ENCODE data around the gene PTGS1.
A peak's percentile ranks its signal among the peaks of the same experiment; 100 is the strongest.
"Not testable (repeated sequence)": the region's sequence is repeated elsewhere in the genome, so short reads cannot be mapped to it uniquely, and the experiment has no call there.

Gene PTGS1

DNA sequence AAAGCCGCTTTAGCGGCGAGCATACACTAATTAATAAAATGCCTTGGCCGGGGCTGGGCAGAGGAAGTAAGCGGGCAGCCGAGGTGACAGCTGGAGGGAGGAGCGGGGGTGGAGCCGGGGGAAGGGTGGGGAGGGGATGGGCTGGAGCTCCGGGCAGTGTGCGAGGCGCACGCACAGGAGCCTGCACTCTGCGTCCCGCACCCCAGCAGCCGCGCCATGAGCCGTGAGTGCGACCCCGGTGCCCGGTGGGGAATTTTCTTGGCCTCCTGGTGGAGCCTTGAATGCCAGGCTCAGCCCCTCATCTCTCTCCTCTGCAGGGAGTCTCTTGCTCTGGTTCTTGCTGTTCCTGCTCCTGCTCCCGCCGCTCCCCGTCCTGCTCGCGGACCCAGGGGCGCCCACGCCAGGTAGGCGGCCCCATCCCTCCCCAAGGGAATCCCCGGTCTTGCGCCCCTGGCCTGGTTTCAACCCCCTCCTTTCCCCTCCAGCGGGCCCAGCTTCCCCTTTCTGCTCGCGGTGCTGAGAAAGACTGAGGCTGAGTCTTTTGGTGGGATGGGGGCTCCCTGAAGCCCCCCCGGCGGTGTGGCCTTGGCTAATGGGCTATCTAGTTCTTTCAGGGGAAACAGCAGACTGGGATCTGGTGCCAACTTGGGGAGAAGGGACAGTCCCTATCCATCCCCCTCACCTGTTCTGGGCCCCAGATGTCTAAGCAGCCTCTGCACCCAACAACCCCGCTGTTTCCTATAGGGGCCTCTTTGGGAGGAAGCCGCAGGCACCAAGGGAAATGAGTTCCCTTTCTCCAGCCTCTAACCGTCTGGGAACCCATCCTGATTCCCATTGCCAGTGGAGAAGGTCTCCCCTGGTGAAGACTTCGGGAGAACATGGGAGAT lies at the start of gene PTGS1:
PTGS1 (plus strand) TSS at position 156 of the 887 bp plus-strand sequence; CDS start at position 217, 61 bp downstream.
- DNase-seq (ENCODE audit: low spot score) = peak; percentile 81

DNA sequence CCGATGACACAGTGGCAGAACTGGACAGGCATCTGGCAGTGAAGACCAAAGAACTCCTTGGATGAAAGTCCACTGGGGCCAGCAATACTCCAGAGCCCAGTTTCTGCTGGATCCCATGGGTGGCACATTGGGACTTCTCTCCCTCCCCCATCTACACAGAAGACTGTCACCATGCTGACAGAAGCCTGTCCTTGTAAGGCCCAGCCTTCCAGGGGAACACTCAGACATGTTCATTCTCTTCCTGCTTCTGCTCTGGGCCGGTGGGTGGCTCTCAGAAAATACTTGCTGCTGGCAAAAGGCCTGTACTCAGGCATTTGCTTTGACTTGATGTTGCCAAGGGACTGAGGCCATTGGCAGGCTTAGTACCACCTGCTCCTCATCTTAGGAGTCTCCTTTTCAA lies 48.3 kb upstream of the PTGS1 start:
- DNase-seq (ENCODE audit: low spot score) = no peak

GRCh38 chr9:122324665-122325064 lies 46.2 kb upstream of the PTGS1 start:
- DNase-seq (ENCODE audit: low spot score) = not testable (repeated sequence)

GRCh38 chr9:122325124-122325523 lies 45.7 kb upstream of the PTGS1 start:
- no peak for DNase-seq (ENCODE audit: low spot score)

DNA sequence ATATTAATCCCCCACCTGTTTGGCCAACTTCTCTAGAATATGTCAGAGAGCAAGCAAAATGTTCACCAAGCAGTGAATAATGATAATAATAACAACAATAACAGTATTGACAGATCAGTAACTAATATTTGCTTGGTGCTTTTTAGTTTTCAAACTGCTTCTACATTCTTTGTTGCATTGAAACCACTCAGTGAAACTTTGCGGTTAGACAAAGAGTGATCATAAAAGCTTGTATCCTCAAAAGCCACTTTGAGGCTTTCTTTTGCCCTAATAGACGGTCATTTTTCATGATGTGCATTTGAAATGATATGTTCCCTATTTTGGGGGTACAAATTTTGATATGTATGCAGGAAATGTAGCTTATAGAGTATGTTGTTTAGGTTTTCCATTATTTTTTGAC lies 43.6 kb upstream of the PTGS1 start:
- no peak for DNase-seq (ENCODE audit: low spot score)

DNA sequence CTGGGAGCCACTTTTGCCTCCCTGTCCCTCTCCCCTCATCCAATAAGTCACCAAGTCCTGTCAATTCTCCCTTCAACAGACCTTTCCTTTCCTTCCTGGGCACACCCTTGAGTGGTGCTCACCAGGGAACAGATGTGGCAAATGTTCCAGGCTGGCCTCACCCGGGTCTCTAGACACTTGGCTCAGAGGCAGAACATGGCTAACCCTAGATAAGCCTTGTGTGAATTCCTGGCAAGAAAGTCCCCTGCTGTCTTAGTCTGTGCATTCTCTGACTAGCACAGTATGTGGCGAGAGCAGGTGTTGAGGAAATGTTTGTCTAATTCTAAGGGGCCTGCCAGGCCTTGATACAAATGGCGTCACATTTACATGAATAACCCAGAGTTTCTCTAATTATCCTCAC lies 41.2 kb upstream of the PTGS1 start:
- DNase-seq (ENCODE audit: low spot score) = no peak

- DNase-seq (ENCODE audit: low spot score) = not testable (repeated sequence)
Observed at GRCh38 chr9:122330466-122330865, 40.4 kb upstream of the PTGS1 start.

DNA sequence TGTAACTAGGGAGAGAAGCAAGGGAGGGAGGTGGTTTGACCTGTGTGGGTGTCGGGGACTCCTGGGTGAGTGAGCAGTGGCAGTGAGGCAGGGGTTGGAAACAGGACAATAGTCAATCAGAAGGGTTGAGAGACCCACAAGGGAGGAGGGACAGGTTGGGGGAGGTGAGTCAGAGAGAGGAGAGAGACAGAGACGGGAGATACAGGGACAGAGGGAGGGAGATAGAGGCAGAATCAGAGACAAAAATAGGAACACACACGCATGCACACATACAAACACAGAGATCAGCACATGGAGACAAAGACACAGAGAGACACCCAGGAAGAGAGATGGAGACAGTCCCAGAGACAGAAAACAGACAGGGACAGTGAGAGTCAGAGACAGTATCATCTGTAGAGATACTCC lies 39.3 kb upstream of the PTGS1 start:
- DNase-seq (ENCODE audit: low spot score) = no peak

DNA sequence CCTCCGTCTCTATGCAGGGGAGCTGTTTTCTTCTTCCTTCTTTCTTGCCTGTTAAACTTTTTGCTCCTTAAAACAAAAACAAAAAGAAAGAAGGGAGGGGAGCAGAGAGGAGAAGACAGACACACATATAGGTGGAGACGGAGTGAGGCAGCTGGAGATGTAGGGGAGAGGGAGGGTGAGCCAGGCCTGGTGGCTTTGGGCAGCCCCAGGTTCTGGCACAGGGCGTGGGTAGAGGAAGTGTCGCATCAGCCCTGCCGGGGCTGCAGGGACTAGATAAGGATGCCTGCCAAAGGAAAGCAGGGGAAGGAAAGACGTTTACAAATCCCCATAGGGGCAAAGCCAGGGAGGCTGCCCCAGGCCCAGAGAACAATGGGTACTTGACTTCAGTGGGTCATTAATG lies 38.7 kb upstream of the PTGS1 start:
- DNase-seq (ENCODE audit: low spot score) = no peak

DNA sequence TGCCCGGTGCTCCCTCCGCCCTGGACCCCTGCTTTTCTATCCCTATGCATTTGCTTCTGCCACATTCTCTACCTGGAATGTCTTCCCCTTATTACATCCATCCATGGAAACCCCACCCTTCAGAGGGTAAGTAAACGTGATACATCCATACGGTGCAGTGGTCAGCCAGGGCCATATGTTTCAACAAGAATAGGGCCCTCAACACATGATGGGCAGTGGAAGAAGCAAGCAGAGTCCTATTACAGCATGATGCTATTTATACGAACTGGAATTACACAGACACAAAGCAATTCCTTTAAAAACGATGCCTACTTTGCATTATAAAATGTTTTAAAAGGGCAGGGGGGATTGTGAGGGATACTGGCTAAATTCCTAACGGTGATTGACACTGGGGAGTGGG lies 38.2 kb upstream of the PTGS1 start:
- no peak for DNase-seq (ENCODE audit: low spot score)

DNA sequence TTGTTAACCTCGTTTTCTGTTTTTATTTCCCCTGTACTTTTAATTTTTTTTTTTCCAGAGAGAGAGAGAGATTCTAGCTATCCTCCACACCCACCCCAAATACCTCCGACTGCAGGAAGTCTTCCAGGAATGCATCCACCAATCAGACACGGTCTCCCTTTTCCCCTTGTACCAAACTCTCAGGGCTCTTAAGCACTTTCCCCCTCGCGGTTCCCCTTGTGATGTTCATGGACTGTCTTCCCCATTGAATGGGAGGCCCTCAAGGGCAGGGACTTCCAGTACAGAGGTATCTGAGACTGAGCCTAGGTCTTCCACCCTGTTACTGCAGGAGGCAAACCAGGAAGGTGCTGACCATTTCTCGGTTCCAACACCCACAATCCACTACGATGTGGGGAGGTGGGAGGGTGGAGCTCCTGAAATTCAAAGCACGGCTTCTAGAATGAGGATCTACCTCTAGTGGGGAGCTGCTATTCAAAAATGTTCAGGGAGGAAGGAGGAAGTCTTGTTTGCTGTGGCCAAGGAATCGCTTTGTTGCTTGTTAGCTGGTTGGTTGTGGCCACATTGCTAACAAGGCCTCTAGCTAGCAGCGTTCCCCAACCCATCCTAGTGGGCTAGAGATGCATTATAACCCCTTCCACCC lies 37.5 kb upstream of the PTGS1 start:
- no peak for DNase-seq (ENCODE audit: low spot score)

DNA sequence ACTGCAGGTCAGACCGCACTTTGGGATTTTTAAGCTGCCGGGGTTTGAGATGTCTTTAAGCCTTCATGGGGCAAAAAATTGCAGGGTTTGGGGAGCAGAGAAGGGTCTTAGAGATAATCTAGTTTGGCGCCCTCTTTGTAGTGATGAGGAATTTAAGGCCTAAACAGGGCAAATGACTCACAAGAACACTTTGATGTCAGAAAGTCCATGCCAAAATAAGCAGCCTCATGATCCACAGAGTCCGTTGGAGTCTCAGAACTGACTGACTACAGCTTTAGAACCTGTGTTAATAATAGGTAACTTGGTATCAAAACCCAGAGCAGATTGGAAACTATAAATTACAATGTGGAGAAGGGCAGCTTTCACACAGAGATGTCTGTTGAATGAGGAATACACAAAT lies 35.9 kb upstream of the PTGS1 start:
- no peak for DNase-seq (ENCODE audit: low spot score)

DNA sequence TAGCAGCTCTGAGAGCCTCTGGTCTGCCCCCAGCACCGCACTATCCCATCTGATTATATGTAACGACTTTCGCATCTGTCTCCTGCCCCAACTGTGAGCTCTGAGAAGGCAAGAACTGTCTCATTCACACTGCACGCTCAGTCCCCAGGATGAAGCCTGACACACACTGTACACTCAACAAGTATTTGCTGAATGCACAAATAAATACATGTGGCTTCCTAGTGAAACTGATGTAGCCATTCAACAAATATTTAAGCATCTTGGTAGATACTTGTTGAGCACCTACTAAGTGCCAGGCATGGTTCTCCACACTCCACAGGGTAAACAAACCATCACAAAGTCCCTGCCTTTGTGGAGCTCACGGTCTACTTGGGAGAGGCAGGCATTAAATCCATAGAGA lies 34.6 kb upstream of the PTGS1 start:
- DNase-seq (ENCODE audit: low spot score) = no peak

DNA sequence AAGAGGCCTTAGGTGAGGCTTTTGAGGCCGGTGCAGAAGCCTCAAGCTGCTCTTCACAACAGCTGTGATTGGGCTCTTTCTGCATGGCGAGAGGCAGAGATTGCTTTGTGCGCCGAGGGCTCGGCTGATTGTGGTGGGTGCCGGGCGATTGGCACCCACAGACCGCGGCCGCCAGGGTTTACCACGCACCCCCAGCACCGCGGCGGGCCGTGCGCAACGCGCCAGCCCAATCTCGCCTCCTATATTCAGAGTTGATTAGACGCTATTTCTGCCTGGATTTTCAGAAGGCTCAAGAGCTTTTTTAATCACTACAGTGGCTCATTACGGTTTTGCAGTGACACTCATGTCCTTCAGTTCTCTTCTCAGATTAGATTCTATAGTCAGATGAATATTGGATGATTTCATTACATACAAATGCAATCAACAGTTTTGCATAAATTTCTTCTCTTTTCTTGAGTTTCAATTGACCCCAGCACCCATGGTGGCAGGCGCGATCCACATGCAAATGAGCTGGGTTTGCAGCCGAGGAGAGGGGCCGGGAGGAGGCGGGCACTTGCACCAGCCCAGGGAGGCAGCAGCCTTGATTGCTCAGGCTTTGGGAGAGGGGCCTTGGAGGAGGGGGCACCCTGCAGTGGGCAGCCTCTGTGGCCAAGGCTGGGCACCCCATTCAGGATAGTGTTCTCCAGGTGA lies 33.8 kb upstream of the PTGS1 start:
- no peak for DNase-seq (ENCODE audit: low spot score)

GRCh38 chr9:122337556-122337929 lies 33.3 kb upstream of the PTGS1 start:
- no peak for DNase-seq (ENCODE audit: low spot score)

DNA sequence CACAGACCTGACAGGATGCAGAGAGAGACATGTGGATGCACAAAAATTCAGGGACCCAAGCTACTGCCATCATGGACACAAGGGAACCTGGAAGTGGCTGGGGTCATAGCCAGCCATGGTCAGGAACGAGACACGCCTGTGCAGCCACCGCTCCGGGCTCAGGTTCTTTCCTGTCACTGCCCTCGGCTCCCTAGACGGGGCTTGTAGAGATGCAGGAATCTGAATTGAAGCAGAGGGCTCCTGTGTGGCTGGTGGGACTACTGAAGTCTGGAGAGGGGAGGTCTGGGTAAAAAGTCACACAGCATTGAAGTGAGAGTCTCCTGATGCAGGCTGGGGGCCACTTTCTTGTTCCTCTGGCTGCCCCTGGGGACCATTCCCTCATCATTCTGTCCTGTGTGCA lies 32.3 kb upstream of the PTGS1 start:
- DNase-seq (ENCODE audit: low spot score) = no peak

- DNase-seq (ENCODE audit: low spot score) = no peak
Observed at GRCh38 chr9:122338994-122339393, 31.8 kb upstream of the PTGS1 start.

DNA sequence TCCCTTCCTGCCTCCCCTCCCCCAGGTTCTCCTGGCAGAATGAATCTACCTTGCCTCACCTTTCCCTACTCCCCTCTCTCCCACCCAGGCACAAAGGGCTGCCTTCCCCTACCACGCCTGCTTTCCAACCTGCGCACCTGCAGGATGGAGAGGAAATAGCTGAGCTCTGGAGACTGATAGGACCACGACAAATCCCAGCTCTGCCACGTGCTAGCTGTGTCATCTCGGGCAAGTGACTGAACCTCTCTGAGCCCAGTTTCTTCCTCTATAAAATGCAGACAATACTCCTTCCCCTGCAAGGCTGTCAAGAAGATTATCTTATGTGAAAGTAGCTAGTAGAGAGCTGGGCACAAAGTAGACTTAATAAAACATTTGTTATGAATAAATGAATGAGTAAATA lies 31.2 kb upstream of the PTGS1 start:
- no peak for DNase-seq (ENCODE audit: low spot score)

DNA sequence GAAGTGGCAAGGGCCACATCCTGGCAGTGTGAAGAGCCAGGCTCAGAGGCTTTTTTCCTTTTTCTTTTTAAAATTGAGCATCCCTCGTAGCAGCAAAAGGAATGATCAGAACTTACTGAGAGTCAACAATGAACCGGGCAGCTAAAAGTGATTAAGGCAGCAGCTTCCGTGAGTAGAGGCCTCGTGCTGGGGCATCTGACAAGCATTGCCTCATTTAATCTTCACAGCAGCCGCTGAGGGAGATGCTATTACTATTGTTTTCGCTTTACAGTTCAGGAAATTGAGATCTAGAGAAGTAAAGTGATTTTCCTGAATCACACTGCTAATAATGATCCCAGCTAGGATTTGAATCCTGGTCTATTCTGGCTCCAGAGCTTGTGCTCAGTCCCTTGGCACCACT lies 30.7 kb upstream of the PTGS1 start:
- DNase-seq (ENCODE audit: low spot score) = no peak

DNA sequence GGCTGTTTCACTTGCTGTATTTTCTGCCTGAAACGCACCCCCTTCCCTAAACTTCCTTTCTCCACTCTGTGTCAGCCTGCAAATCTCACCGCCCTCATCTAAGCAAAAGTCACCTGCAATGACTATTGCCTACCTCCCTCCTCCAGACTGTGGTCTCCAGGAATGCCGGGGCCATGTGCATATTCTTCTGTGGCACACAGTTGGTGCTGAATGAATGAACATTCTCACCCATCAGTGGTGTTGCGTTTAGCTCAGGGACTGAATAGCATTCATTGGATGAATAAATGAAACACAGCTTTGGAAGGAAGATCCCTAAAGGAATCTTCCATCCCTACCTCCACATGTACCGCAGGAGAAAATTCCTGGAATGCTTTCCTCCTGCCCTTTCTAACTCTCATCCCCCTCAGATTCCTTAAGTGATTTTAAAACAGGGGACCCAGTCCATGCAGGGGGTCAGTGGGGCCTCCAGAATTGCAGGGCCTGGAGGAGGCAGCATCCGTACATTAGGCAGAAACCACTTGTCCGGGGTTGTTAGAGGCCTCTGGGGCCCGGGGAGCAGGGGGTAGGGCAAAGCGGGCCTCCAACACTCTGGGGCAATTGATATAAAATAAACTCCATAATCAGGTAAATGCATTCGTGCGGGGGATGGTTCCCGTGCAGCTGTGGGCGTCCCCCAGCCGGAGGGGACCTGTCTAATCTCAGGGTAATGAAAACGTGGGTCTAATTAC lies 28.3 kb upstream of the PTGS1 start:
- no peak for DNase-seq (ENCODE audit: low spot score)

- DNase-seq (ENCODE audit: low spot score) = peak; percentile 59
Observed at GRCh38 chr9:122346478-122347347, 24.1 kb upstream of the PTGS1 start.

Measured in D341Med (cell line).